ENCODE data around the gene TGFA. TPM values are rescaled to one million over a fixed set of nuclear protein-coding genes. Genes with fewer than 3 reads are reported as not detected.

The TGFA gene
- total and polyA plus RNA-seq, 5 donors from 2014 or later = 0.07 to 0.45 (median 0.42) TPM; not detected in 2

GRCh38 chr2:70399046-70399445 lies 154.6 kb downstream of the TGFA start:
- no peak overlapping the region for H3K4me3 Mint-ChIP-seq

More at GRCh38 chr2:70399046-70399445, 154.6 kb downstream of the TGFA start:
- Mint-ChIP-seq H3K27me3 (peaks cover 49% of the 10 kb centered on the region), H3K9me3 (peaks cover 0 to 7% (median 0%) of the 10 kb centered on the region in 7 donors), H3K4me1 (peaks cover 0 to 2% (median 0%) of the 10 kb centered on the region in 4 donors), H3K27ac (no peak overlapping the region), H3K36me3 (no peaks in the 10 kb centered on the region)
- H3K4me3 ChIP-seq (ENCODE audit: low read depth, low read length) = no peak overlapping the region
- no peaks in the 10 kb centered on the region for H3K36me3 ChIP-seq (ENCODE audit: control insufficient read depth, insufficient read depth, low read length)
- H3K4me1 ChIP-seq (ENCODE audit: control insufficient read depth, insufficient read depth, low read length, poor library complexity, severe bottlenecking) = no peaks in the 10 kb centered on the region
- peaks cover 8% of the 10 kb centered on the region for H3K27me3 ChIP-seq (ENCODE audit: control insufficient read depth, insufficient read depth, low read length)
- DNase-seq = no peak
- no peaks in the 10 kb centered on the region for H3K9me3 ChIP-seq (ENCODE audit: control insufficient read depth in 2 of 2, low read length in 2 of 2)
- no peak for ATAC-seq (ENCODE audit: low read depth in 2 of 2)
- H3K27ac ChIP-seq (ENCODE audit: insufficient read depth, low read length, poor library complexity, severe bottlenecking) = no peak overlapping the region

Other genes with a start within 250 kb of the TGFA start
- gene ADD2, start 214.4 kb upstream of the TGFA start, total RNA-seq = 0.67 TPM
- gene ADD2, start 214.4 kb upstream of the TGFA start, polyA plus RNA-seq = under 1 TPM in 1 of 4 donors, not detected in 3; 0.02 TPM
- gene FIGLA, start 236.8 kb upstream of the TGFA start, total RNA-seq = not detected
- gene FIGLA, start 236.8 kb upstream of the TGFA start, polyA plus RNA-seq = not detected